ENCODE data around the gene GGCT.
"Not testable (repeated sequence)": the region's sequence is repeated elsewhere in the genome, so short reads cannot be mapped to it uniquely, and the experiment has no call there.

GGCT gene

GRCh38 chr7:30521532-30521931 lies 16.9 kb upstream of the GGCT start:
- H3K27ac ChIP-seq = peak overlapping the region; percentile 94
- DNase-seq (ENCODE audit: low read depth, low spot score) = no peak

DNA sequence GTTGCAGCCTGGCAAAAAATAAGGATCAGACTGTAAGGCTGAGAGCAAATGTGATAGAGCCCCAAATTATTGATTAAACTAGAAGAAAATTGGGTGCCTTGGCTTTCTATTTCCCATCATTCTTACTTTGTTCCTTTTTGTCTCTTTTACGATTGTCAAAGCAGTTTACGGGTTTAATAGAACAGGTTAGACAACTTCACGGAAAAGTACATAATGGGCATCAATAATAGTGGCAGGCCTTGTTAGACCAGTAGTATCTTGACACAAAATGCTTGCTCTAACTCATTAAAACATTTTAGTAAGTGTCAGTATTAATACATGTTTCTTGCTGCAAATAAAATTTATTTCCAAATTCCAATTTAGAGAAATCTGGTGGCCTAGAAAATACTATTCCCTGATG lies 14.5 kb upstream of the GGCT start:
- no peak for DNase-seq (ENCODE audit: low read depth, low spot score)
- H3K27ac ChIP-seq = peak overlapping the region; percentile 94

GRCh38 chr7:30515761-30516160 lies 11.1 kb upstream of the GGCT start:
- no peak overlapping the region for H3K27ac ChIP-seq
- no peak for DNase-seq (ENCODE audit: low read depth, low spot score)

DNA sequence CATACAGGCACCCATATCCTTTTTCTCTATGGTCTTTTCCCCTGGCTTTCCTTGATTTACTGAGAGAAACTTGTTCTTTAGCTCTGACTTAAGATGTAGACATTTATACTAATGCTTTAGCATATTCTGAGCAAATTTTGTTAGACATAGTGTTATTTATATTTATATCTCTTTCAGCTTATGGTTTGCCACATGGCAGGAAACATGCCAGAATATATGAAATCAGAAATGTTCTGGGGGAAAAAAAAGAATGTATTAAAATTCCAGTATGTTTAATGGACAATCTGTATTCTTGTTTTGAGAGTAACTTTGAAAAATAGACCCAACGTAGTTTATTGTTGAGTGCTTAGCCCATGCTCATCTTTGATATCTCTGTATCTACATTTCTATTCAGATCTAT lies 10.1 kb upstream of the GGCT start:
- no peak for DNase-seq (ENCODE audit: low read depth, low spot score)
- peak overlapping the region; percentile 23 for H3K27ac ChIP-seq

GRCh38 chr7:30514177-30514576 lies 9.5 kb upstream of the GGCT start:
- no peak for DNase-seq (ENCODE audit: low read depth, low spot score)
- H3K27ac ChIP-seq = peak overlapping the region; percentile 23

DNA sequence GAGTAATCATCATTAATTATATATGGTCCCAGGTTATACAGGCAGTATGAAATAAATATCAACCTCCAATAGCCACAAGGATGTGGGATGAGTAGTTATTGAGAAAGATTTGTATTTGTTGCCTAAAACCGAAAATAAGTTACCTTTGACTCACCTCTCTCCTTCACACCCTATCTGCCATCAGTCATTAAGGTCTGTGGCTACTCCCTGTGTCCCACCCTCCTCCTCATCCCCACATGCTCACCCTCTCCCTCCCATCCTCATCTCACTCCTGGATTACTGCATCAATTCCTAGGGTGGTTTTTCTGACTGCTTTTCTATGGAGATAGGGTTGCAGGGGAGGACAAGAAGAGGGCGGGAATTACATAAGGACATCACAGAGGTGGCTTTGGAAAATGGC lies 9.1 kb upstream of the GGCT start:
- peak overlapping the region; percentile 23 for H3K27ac ChIP-seq
- DNase-seq (ENCODE audit: low read depth, low spot score) = no peak

DNA sequence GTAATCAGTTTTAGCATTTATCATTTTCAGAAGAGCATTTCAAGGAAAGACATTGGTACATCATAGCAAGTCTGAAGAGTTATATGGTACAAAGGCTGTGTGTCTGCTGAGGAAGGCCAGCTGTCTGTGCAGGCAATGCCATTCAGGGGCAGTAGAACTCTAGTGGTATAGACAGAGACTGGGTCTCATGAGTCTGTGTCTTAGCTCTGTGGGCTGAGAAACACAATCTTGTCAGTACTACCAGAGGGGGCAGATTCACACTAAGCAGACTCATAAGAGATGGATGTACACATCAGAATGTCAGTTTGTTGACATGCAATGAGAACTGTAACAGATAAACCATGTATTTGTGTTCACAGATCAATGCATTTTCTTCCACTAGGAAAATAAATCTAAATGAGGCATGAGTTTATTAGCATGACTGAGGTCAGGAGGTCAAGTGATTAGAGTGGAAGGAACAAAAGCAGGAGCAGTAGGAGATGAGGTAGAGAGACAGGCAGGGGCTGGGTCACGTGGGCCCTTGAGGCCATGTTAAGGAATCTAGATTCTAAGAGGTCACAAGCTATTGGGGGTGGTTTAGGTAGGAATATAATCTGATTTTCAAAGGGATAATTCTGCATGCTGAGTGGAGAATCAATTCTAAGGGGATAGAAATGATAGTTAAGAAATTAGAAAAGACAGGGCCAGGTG lies 7.5 kb upstream of the GGCT start:
- no peak overlapping the region for H3K27ac ChIP-seq
- no peak for DNase-seq (ENCODE audit: low read depth, low spot score)

- no peak overlapping the region for H3K27ac ChIP-seq
- DNase-seq (ENCODE audit: low read depth, low spot score) = no peak
Measured at GRCh38 chr7:30511494-30511893, 6.9 kb upstream of the GGCT start.

- no peak for DNase-seq (ENCODE audit: low read depth, low spot score)
- H3K27ac ChIP-seq = peak overlapping the region; percentile 76
Measured at GRCh38 chr7:30510124-30511075, 5.8 kb upstream of the GGCT start.

DNA sequence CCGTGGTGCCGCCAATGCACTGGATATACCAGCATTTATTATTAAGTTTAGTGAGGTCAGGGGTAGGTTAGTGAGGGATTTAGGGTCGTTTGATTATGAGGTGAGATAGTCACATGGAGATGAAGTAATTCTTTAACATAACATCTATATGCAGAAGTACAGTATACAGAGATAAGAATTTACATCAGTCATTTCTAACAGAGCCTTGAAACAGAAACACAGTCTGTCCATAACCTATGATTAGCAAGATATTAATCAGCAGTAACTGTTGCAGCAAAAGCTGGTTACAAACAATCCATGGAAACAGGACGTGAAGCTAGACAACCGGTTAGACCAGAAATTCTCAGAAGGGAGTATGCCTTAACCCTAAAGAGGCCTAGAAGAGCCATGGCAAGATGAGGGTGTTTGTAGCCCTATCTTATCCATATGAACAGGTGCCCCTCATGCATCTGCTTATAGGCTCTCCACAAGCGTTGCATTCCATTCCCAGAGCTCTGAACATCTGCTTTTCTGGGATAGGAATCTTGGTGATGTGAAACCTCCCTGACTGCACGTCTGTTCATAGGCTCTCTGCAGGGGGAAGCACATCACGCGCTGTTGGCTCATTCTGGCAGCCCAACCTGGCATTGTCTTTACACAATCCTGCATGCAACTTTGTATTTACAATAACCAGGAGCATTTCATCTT lies 4.7 kb upstream of the GGCT start:
- not testable (repeated sequence) for DNase-seq (ENCODE audit: low read depth, low spot score)
- peak overlapping the region; percentile 76 for H3K27ac ChIP-seq

DNA sequence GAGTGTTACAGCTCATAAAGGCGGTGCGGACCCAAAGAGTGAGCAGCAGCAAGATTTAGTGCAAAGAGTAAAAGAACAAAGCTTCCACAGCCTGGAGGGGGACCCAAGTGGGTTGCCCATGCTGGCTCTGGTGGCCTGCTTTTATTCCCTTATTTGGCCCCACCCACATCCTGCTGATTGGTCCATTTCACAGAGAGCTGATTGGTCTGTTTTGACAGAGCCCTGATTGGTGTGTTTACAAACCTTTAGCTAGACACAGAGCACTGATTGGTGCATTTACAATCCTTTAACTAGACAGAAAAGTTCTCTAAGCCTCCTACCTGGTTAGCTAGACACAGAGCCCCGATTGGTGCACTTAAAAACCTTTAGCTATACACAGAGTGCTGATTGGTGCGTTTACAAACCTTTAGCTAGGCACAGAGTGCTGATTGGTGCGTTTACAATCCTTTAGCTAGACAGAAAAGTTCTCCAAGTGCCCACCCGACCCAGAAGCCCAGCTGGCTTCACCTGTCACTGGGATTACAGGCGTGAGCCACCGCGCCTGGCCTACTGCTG lies 2.8 kb upstream of the GGCT start:
- H3K27ac ChIP-seq; DNase-seq (ENCODE audit: low read depth, low spot score): not testable (repeated sequence)

GRCh38 chr7:30505174-30505697 lies 607 bp upstream of the GGCT start:
- no peak for DNase-seq (ENCODE audit: low read depth, low spot score)
- peak overlapping the region; percentile 63 for H3K27ac ChIP-seq

DNA sequence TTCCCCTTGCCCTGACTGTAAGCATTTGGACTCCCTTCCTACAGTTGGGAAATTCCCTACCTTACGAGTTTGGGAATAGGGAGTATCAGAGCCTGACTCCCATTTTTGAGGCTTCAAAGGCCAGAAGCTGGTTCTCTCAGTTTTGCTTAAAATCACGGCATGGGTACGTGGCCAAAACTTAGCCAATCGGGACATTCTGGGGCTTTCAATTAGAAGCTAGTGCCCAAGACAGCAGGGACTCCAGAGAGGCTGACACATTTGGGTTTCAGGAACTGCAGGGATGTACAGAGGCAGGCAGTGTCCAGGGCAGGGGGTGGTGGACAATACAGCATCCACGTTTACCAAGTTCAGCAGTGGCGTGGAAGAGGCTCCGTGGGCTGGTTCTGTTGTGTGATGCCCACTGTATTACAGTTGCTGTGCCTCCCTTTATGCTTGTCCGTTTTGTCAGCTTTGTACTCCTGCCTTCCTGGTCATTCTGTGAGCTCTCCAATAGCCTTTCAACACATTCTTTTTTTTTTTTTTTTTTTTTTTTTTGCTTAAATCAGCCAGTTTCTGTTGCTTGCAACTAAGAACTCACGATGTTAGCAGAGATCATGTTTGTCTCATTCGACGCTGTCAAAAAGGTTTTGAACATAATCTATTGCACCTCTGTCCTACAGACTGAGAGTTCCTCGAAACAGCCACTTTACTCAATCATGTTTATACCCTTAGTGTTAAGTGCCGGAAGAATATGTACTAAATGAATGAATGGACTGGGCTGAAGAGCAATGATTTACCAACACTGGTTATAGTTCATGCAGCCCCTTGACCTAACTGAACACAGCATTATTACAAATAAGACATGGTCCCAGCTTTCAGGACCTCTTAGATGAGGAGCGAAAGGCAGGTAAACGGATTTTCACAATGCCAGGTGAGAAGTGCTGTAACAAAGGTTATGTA lies 1.1 kb downstream of the GGCT start:
- DNase-seq (ENCODE audit: low read depth, low spot score) = no peak
- H3K27ac ChIP-seq = peak overlapping the region; percentile 63

GRCh38 chr7:30502470-30503251 lies 2.0 kb downstream of the GGCT start:
- H3K27ac ChIP-seq = no peak overlapping the region
- no peak for DNase-seq (ENCODE audit: low read depth, low spot score)

DNA sequence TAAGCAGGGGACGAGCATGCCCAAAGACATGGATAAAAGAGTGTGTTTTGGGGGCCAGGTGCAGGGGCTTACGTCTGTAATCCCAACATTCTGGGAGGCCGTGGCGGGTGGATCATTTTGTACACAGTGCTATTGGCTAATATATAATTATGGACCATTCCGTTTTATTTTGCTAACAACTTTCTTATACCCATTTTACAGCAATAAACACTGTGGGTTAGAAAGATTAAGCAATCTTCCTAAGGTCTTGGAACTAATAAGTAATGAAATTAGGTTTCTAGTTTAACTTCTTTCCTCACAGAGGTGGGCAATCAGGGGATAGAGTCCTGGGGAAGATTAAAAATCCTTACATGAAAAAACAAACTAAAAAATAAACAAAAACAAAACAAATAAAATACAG lies 3.4 kb downstream of the GGCT start:
- DNase-seq (ENCODE audit: low read depth, low spot score) = no peak
- no peak overlapping the region for H3K27ac ChIP-seq

- DNase-seq (ENCODE audit: low read depth, low spot score) = no peak
- H3K27ac ChIP-seq = no peak overlapping the region
Measured at GRCh38 chr7:30493228-30493627, 11.4 kb downstream of the GGCT start.

GRCh38 chr7:30491417-30491816 lies 13.2 kb downstream of the GGCT start:
- DNase-seq (ENCODE audit: low read depth, low spot score) = no peak
- no peak overlapping the region for H3K27ac ChIP-seq

GRCh38 chr7:30487371-30487770 lies 17.3 kb downstream of the GGCT start:
- DNase-seq (ENCODE audit: low read depth, low spot score) = no peak

DNA sequence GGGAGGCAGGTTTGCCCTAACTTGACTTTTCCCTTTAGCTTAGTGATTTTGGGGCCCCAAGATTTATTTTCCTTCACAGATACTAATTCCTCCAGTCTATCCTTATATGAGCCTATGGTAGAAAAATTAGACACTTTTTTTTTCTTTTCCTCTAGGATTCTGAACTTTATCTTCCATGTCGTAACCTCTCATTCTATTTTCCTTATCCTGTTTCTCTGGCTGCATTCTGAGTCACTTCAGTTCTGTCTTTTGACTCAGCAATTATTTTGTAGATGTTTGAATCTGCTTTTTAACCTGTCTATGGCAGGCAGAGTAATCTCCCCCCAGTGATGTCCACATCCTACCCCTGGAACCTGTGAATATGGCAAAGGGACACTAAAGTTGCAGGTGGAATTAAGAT lies 19.0 kb downstream of the GGCT start:
- no peak for DNase-seq (ENCODE audit: low read depth, low spot score)
- no peak overlapping the region for H3K27ac ChIP-seq

More at GRCh38 chr7:30487371-30487770, 17.3 kb downstream of the GGCT start:
- no peak overlapping the region for H3K27ac ChIP-seq
